IPS-NIHi7 (cell line): ENCODE results near the gene PFKM.

Experiments
- DNase-seq: peaks from one replicate; pipeline ENCODE4 v3.0.0; 2012; ENCODE audit warnings: mixed read lengths; ENCODE audit errors: extremely low spot score

The PFKM gene

GRCh38 chr12:48119078-48119833, at the start of gene PFKM:
Gene PFKM (plus strand): TSS chr12:48119364. CDS start chr12:48122775, 3,411 bp downstream.
- peak; percentile 97 for DNase-seq

GRCh38 chr12:48070033-48070432, 49.1 kb upstream of the PFKM start:
- no peak for DNase-seq

- no peak for DNase-seq
These were observed 48.4 kb upstream of the PFKM start for GRCh38 chr12:48070731-48071130.

GRCh38 chr12:48071808-48072207, 47.4 kb upstream of the PFKM start:
- DNase-seq, result no peak

- no peak for DNase-seq
These were observed 46.9 kb upstream of the PFKM start for GRCh38 chr12:48072266-48072665.

- no peak for DNase-seq
These were observed 44.9 kb upstream of the PFKM start for GRCh38 chr12:48074266-48074665.

- no peak for DNase-seq
These were observed 43.3 kb upstream of the PFKM start for GRCh38 chr12:48075832-48076231.

- DNase-seq, result no peak
These were observed 42.1 kb upstream of the PFKM start for GRCh38 chr12:48077111-48077510.

GRCh38 chr12:48078901-48079300, 40.3 kb upstream of the PFKM start:
- no peak for DNase-seq

- DNase-seq, result no peak
These were observed 38.9 kb upstream of the PFKM start for GRCh38 chr12:48080285-48080684.

- DNase-seq, result no peak
These were observed 38.3 kb upstream of the PFKM start for GRCh38 chr12:48080821-48081220.

GRCh38 chr12:48084066-48084465, 35.1 kb upstream of the PFKM start:
- DNase-seq, result no peak

GRCh38 chr12:48084841-48085460, 34.2 kb upstream of the PFKM start:
- DNase-seq, result no peak

GRCh38 chr12:48086327-48086726, 32.8 kb upstream of the PFKM start:
- DNase-seq, result no peak

GRCh38 chr12:48092611-48093010, 26.6 kb upstream of the PFKM start:
- no peak for DNase-seq

- DNase-seq, result no peak
These were observed 14.6 kb upstream of the PFKM start for GRCh38 chr12:48104531-48104930.

- DNase-seq, result peak; percentile 18
These were observed 13.8 kb upstream of the PFKM start for GRCh38 chr12:48105321-48105866.

- peak; percentile 88 for DNase-seq
These were observed 13.1 kb upstream of the PFKM start, which contains the start of gene SENP1 for GRCh38 chr12:48105867-48106680. Gene SENP1 (minus strand): TSS chr12:48106079. CDS start chr12:48101472, 4,607 bp downstream.

GRCh38 chr12:48106681-48107613, 12.2 kb upstream of the PFKM start:
- DNase-seq, result no peak

- DNase-seq, result no peak
These were observed 9.7 kb upstream of the PFKM start for GRCh38 chr12:48109424-48109823.

- DNase-seq, result no peak
These were observed 8.4 kb upstream of the PFKM start for GRCh38 chr12:48110691-48111311.
